Measurements from ENCODE around the gene PPFIBP2. TPM values are rescaled to one million over a fixed set of nuclear protein-coding genes. Genes with fewer than 3 reads are reported as not detected.

The PPFIBP2 gene
- total and polyA plus RNA-seq, 12 donors: 11.4 to 36.5 (median 21.1) TPM

DNA sequence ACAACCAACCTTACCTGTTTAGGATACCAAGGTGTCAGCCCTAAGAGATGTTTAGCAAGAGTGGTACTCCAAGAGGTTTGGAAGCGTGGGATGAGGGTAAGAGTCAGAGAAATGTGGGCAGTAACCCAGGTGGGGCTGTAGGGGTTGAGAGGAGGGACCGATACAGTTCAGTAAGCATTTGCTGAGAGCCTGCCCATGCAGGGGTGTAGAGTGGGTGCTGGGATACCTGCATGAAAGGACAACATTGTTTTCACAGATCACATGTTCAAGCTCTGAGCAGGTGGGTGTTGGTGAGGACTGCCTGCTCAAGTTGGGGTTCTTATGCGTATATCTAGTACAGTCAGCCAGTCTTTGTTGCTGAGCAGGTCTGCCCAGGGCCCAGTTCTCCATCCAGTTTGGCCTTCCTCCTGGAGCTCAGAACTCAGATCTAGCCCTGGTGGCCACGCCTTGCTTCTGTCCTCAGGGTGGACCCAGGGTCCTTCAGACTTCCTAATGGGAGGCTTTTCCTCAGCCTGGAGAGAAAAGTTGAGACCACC is 14.8 kb downstream of the PPFIBP2 start:
- H3K36me3 ChIP-seq (replicated peaks in 1 of 2): no peaks in the 10 kb centered on the region
- H3K4me1 ChIP-seq (replicated peaks in 1 of 2): peaks cover 9 to 14% of the 10 kb centered on the region in 2 donors
- H3K9me3 ChIP-seq (replicated peaks in 1 of 3): no peaks in the 10 kb centered on the region
- H3K27ac ChIP-seq: no peak overlapping the region
- no peak for TF ChIP-seq POLR2A (IDR thresholded peaks at IDR 0.05)
- TF ChIP-seq, protein P1, sequence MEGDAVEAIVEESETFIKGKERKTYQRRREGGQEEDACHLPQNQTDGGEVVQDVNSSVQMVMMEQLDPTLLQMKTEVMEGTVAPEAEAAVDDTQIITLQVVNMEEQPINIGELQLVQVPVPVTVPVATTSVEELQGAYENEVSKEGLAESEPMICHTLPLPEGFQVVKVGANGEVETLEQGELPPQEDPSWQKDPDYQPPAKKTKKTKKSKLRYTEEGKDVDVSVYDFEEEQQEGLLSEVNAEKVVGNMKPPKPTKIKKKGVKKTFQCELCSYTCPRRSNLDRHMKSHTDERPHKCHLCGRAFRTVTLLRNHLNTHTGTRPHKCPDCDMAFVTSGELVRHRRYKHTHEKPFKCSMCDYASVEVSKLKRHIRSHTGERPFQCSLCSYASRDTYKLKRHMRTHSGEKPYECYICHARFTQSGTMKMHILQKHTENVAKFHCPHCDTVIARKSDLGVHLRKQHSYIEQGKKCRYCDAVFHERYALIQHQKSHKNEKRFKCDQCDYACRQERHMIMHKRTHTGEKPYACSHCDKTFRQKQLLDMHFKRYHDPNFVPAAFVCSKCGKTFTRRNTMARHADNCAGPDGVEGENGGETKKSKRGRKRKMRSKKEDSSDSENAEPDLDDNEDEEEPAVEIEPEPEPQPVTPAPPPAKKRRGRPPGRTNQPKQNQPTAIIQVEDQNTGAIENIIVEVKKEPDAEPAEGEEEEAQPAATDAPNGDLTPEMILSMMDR (IDR thresholded peaks at IDR 0.05): no peak
- intact Hi-C loops (cut with DNase I): no loop called here
- no peak overlapping the region for H3K4me3 ChIP-seq
- 93 to 96% (median 95%) methylated on average over 4 of the region's 4 CpGs for WGBS, 4 donors
- no peaks in the 10 kb centered on the region for H3K27me3 ChIP-seq
- no peak for DNase-seq

DNA sequence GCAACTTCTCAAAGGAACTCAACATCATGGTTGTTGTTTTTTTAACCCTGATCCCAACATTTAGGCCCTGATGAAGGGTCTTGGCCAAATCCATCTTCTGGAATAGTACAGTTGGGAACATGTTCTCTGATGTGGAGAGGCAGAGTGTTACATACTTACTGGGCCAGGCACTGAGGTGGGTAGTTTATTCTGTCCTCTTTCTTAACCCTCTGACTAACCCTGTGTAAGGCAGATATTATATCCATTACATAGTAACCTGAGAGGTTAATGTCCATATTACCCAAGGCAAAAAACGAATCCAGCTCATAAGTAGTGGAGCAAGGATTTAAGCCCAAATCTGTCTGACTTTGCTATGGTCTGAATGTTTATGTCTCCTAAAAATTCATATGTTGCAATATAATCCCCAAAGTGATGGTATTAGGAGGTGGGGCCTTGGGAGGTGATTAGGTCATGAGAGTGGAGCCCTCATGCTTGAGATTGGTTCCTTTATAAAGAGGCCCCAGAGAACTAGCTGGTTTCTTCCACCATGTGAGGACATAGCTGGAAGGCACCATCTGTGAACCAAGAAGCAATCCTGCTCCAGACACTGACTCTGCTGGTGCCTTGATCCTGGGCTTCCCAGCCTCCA is 16.3 kb downstream of the PPFIBP2 start:
- no peak for DNase-seq
- intact Hi-C loops (cut with DNase I): no loop called here
- whole genome bisulfite sequencing, 4 donors: 84 to 100% (median 93%) methylated on average over 1 of the region's 1 CpG
- no peak for TF ChIP-seq POLR2A (IDR thresholded peaks at IDR 0.05)
- Histone ChIP-seq H3K4me1 (replicated peaks in 1 of 2) (no peaks in the 10 kb centered on the region), H3K4me3 (no peak overlapping the region), H3K27me3 (no peaks in the 10 kb centered on the region), H3K27ac (no peak overlapping the region), H3K9me3 (replicated peaks in 1 of 3) (no peaks in the 10 kb centered on the region), H3K36me3 (replicated peaks in 1 of 2) (no peaks in the 10 kb centered on the region)

DNA sequence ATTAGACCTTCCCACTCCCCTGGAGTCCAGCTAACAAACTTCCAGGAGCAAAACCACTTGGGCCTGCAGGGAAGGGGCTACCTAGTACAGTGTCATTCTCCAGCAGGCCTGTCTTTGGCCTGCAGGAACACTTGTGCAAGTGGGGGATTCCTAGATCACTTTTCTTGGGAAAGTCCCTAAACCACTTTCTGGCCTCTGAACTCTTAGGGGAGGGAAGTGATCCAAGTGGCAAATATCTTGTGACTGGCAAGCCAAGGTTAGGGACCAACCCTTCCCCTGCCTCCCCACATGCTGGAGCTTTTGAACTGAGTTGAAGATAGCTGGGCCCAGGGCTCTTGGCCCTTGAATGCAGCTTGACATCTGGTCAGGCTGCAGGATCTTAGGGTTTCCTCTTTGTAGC is 17.2 kb downstream of the PPFIBP2 start:
- no peaks in the 10 kb centered on the region for H3K27me3 ChIP-seq
- no peak overlapping the region for H3K27ac ChIP-seq
- intact Hi-C loops (cut with DNase I): no loop called here
- no peaks in the 10 kb centered on the region for H3K9me3 ChIP-seq (replicated peaks in 1 of 3)
- H3K36me3 ChIP-seq (replicated peaks in 1 of 2): no peaks in the 10 kb centered on the region
- DNase-seq: no peak
- H3K4me3 ChIP-seq: no peak overlapping the region
- H3K4me1 ChIP-seq (replicated peaks in 1 of 2): no peaks in the 10 kb centered on the region
- TF ChIP-seq, protein P1 (IDR thresholded peaks at IDR 0.05): no peak
- no peak for TF ChIP-seq POLR2A (IDR thresholded peaks at IDR 0.05)

DNA sequence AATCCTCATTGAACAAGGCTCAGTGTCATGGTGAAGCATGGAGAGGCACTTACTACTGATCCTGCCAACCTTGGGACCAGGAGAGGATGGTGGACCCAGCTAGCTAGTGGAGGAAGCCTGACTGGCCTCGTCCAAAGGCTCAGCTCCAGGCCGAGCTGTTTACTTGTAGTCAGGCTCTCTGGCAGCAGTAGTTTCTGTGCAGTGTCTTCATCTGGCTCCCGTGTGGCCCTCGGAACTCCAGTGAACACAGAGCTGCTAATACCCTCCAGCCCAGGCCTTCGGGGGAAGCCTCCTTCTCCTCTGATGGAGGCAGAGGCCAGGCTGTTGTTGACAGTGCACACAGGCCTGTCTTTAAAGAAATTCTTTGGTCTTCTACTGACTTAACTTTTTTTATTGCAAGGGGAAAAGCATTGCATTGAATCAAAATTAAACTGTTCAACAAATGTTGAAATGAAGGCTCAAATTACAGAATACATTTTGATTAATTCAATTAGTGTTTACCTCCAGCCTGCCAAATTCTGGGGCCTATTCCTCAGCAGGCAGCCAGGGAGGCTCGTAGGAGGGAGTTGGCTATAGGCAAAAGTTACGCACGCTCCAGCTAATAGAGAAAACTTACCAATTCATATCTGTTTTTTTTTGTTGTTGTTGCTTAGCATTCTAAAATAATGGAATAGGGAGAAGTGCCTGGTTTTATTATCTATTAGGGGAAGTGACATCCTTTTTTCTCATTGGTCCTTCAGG is 18.8 kb downstream of the PPFIBP2 start:
- Histone ChIP-seq H3K27ac (no peak overlapping the region), H3K27me3 (no peaks in the 10 kb centered on the region), H3K9me3 (replicated peaks in 1 of 3) (no peaks in the 10 kb centered on the region), H3K4me3 (no peak overlapping the region), H3K36me3 (replicated peaks in 1 of 2) (no peaks in the 10 kb centered on the region), H3K4me1 (replicated peaks in 1 of 2) (peaks cover 0 to under 1% of the 10 kb centered on the region in 2 donors)
- intact Hi-C loops (cut with DNase I): no loop called here
- DNase-seq: no peak
- 85 to 94% (median 92%) methylated on average over 8 of the region's 8 CpGs for WGBS, 4 donors
- TF ChIP-seq, protein P1 (IDR thresholded peaks at IDR 0.05): no peak
- TF ChIP-seq POLR2A (IDR thresholded peaks at IDR 0.05): no peak

Measured in adrenal gland (tissue), 12 donors.